ENCODE data around the gene HGS. TPM values are rescaled to one million over a fixed set of nuclear protein-coding genes. Genes with fewer than 3 reads are reported as not detected.

HGS gene
- 67.9 TPM for total RNA-seq

GRCh38 chr17:81683584-81684441 lies at the start of gene HGS, which contains the start of gene ARL16:
HGS (plus strand) TSS chr17:81684011; CDS start chr17:81684067, 56 bp downstream.
ARL16 (minus strand) TSS chr17:81683797; CDS start chr17:81683753, 44 bp downstream.

GRCh38 chr17:81636505-81637288 lies 47.1 kb upstream of the HGS start, which contains the start of the genes NPLOC4 and TSPAN10:
NPLOC4 (minus strand) TSS chr17:81637112; CDS start chr17:81636930, 182 bp downstream.
TSPAN10 (plus strand) TSS chr17:81637196; CDS start chr17:81642413, 5,217 bp downstream.

GRCh38 chr17:81656118-81656743 lies 27.6 kb upstream of the HGS start, which contains the start of gene PDE6G:
PDE6G (minus strand) TSS chr17:81656542; CDS start chr17:81653305, 3,237 bp downstream.

GRCh38 chr17:81666342-81667191 lies 17.2 kb upstream of the HGS start, which contains the start of the genes CCDC137 and OXLD1:
CCDC137 (plus strand) TSS chr17:81666737; CDS start chr17:81666767, 30 bp downstream.
OXLD1 (minus strand) TSS chr17:81666605; CDS start chr17:81666577, 28 bp downstream.

GRCh38 chr17:81702934-81703746 lies 19.3 kb downstream of the HGS start, which contains the start of gene MRPL12:
MRPL12 (plus strand) TSS chr17:81703367; CDS start chr17:81703502, 135 bp downstream.

GRCh38 chr17:81711814-81712467 lies 28.1 kb downstream of the HGS start, which contains the start of gene SLC25A10:
SLC25A10 (plus strand) TSS chr17:81712284; CDS start chr17:81712427, 143 bp downstream.

Small RNAs within 50 kb of the gene (small RNA-seq; reads per million reads assigned to genes)
- not detected for gene MIR6786 (ENCODE audit: low replicate concordance)

Other genes starting within 250 kb of the HGS start
- gene ACTG1, start 171.2 kb upstream of the HGS start, total RNA-seq, result 5,254 TPM
- gene FSCN2, start 155.6 kb upstream of the HGS start, total RNA-seq, result 7.2 TPM
- gene FAAP100, start 131.7 kb upstream of the HGS start, total RNA-seq, result 33.2 TPM
- 44.4 TPM for gene NPLOC4, start 46.9 kb upstream of the HGS start, total RNA-seq
- 0.63 TPM for gene TSPAN10, start 46.8 kb upstream of the HGS start, total RNA-seq
- gene PDE6G, start 27.5 kb upstream of the HGS start, total RNA-seq, result not detected
- 13.8 TPM for gene OXLD1, start 17.4 kb upstream of the HGS start, total RNA-seq
- 6.3 TPM for gene CCDC137, start 17.3 kb upstream of the HGS start, total RNA-seq
- 31.9 TPM for gene ARL16, start 214 bp upstream of the HGS start, total RNA-seq
- gene MRPL12, start 19.4 kb downstream of the HGS start, total RNA-seq, result 4.7 TPM
- gene SLC25A10, start 28.3 kb downstream of the HGS start, total RNA-seq, result 6.6 TPM
- not detected for gene GCGR, start 120.1 kb downstream of the HGS start, total RNA-seq
- 69.2 TPM for gene MCRIP1, start 149.3 kb downstream of the HGS start, total RNA-seq
- gene PPP1R27, start 151.0 kb downstream of the HGS start, total RNA-seq, result not detected
- 87.0 TPM for gene P4HB, start 176.5 kb downstream of the HGS start, total RNA-seq
- gene ARHGDIA, start 187.3 kb downstream of the HGS start, total RNA-seq, result 57.6 TPM
- gene ALYREF, start 207.6 kb downstream of the HGS start, total RNA-seq, result 62.3 TPM
- 57.0 TPM for gene ANAPC11, start 207.7 kb downstream of the HGS start, total RNA-seq
- gene NPB, start 218.2 kb downstream of the HGS start, total RNA-seq, result 2.5 TPM
- gene PCYT2, start 227.4 kb downstream of the HGS start, total RNA-seq, result 31.3 TPM
- 15.3 TPM for gene SIRT7, start 234.2 kb downstream of the HGS start, total RNA-seq
- 17.8 TPM for gene MAFG, start 243.7 kb downstream of the HGS start, total RNA-seq

All from parietal lobe (tissue), 2 donors.